H1 (cell line): ENCODE data around the gene ZNF808. TPM values are rescaled to one million over a fixed set of nuclear protein-coding genes. Genes with fewer than 3 reads are reported as not detected.

ENCODE experiments used
- HDAC6 ChIP-seq: IDR thresholded peaks from one replicate; pipeline ENCODE4 v1.7.1; 2012; ENCODE audit warnings: low read depth, mild to moderate bottlenecking, inconsistent platforms, low read length, moderate library complexity
- polyA plus RNA-seq, 7 experiments: library from polyadenylated mRNA; depleted of rRNA in 3 of 7; stranded (reverse) in 5 of 7; unstranded in 2 of 7; fragments of >200 nt in 5 of 7; fragments of 200-250 nt in 2 of 7; gene quantifications; 1 replicate in 5 of 7; 2 replicates in 1 of 7; 4 replicates in 1 of 7; pipeline versions ENCODE4 v1.2.1 to v1.2.3, GENCODE V29; 2011 to 2013; ENCODE audit warnings: missing spikeins in 2 of 7, mixed read lengths in 2 of 7
- total RNA-seq: library from RNA; stranded (reverse); fragmentation: NEBNext Ultra II Directional; extraction: Animal tissue kit (Norgen Biotek cat#: 25700); gene quantifications from 2 replicates; pipeline ENCODE4 v1.2.1, GENCODE V29; 2021

Gene ZNF808
- total and polyA plus RNA-seq, 2 of the 8 experiments (the other 6 are each of a cell fraction or from before 2014, with no cell fraction given): 3.9 to 25.9 TPM

GRCh38 chr19:52533901-52534300 lies 6.4 kb downstream of the ZNF808 start (continued):
- TF ChIP-seq HDAC6: no peak
- TF ChIP-seq, all 59 proteins: peak for 0
